HepG2 (cell line): Measurements from ENCODE around the gene PIGX. TPM values are rescaled to one million over a fixed set of nuclear protein-coding genes. Genes with fewer than 3 reads are reported as not detected.
A peak's percentile ranks its signal among the peaks of the same experiment; 100 is the strongest.

Experiments
- FIP1L1 ChIP-seq: fragments of 200-400 bp; formaldehyde crosslinking; IDR thresholded peaks from 2 replicates; pipeline ENCODE4 v1.6.1; 2018; ENCODE audit warnings: low read depth, mild to moderate bottlenecking, low read length, moderate library complexity, borderline replicate concordance; ENCODE audit not compliant: insufficient read depth
- HNRNPLL ChIP-seq: fragments of 200-400 bp; formaldehyde crosslinking; IDR thresholded peaks from 2 replicates; pipeline ENCODE4 v1.6.1; 2017; ENCODE audit warnings: mild to moderate bottlenecking, low read depth, low read length; ENCODE audit not compliant: poor library complexity, severe bottlenecking
- KLF15 ChIP-seq: sonication (generic); formaldehyde crosslinking; IDR thresholded peaks from 2 replicates; pipeline ENCODE4 v1.8.1; 2023; ENCODE audit warnings: borderline replicate concordance, mild to moderate bottlenecking, inconsistent platforms, missing genetic modification reagents, mixed read lengths
- MTF1 ChIP-seq: sonication (generic); formaldehyde crosslinking; IDR thresholded peaks from 2 replicates; pipeline ENCODE4 v1.5.0; 2020; ENCODE audit warnings: missing genetic modification reagents
- MZF1 ChIP-seq: sonication (generic); formaldehyde crosslinking; IDR thresholded peaks from 2 replicates; pipeline ENCODE4 v1.8.1; 2023; ENCODE audit warnings: mild to moderate bottlenecking, missing genetic modification reagents, borderline replicate concordance
- PITX1 ChIP-seq: sonication (generic); formaldehyde crosslinking; IDR thresholded peaks from 2 replicates; pipeline ENCODE4 v1.5.1; 2020; ENCODE audit warnings: mild to moderate bottlenecking, missing genetic modification reagents
- RBM22 ChIP-seq: fragments of 200-400 bp; formaldehyde crosslinking; optimal IDR thresholded peaks from 2 replicates; pipeline ENCODE3; 2017; ENCODE audit warnings: mild to moderate bottlenecking, low read length, moderate library complexity
- TEAD2 ChIP-seq: sonication (generic); formaldehyde crosslinking; IDR thresholded peaks from 2 replicates; pipeline ENCODE4 v1.9.0; 2021; ENCODE audit warnings: missing genetic modification reagents
- ZBTB44 ChIP-seq: sonication (generic); formaldehyde crosslinking; IDR thresholded peaks from 2 replicates; pipeline ENCODE4 v1.4.0; 2020; ENCODE audit warnings: missing genetic modification reagents
- ZMYM4 ChIP-seq: sonication (generic); formaldehyde crosslinking; IDR thresholded peaks from 2 replicates; pipeline ENCODE4 v1.8.1; 2023; ENCODE audit warnings: mild to moderate bottlenecking, missing genetic modification reagents
- ZNF121 ChIP-seq: sonication (generic); formaldehyde crosslinking; IDR thresholded peaks from 2 replicates; pipeline ENCODE4 v1.5.0; 2020; ENCODE audit warnings: mild to moderate bottlenecking, missing genetic modification reagents
- ZNF253 ChIP-seq: sonication (generic); formaldehyde crosslinking; IDR thresholded peaks from 2 replicates; pipeline ENCODE4 v1.8.0; 2022; ENCODE audit warnings: mild to moderate bottlenecking, missing genetic modification reagents, borderline replicate concordance
- ZNF546 ChIP-seq: sonication (generic); formaldehyde crosslinking; conservative IDR thresholded peaks from 2 replicates; pipeline ENCODE4 v1.8.1; 2023; ENCODE audit warnings: mild to moderate bottlenecking, missing genetic modification reagents
- ZNF703 ChIP-seq: sonication (generic); formaldehyde crosslinking; IDR thresholded peaks from 2 replicates; pipeline ENCODE4 v1.5.1; 2020; ENCODE audit warnings: missing genetic modification reagents, mild to moderate bottlenecking, moderate library complexity, borderline replicate concordance
- polyA plus RNA-seq, 8 experiments: library from polyadenylated mRNA; depleted of rRNA in 3 of 8; stranded (reverse) in 7 of 8; unstranded in 1 of 8; fragments of >200 nt; fragmentation: Illumina TruSeq in 4 of 8; extraction: Trizol in 4 of 8; gene quantifications; 2 replicates each; pipeline versions ENCODE4 v1.2.1 to v1.2.3, GENCODE V29; 2011 to 2016; ENCODE audit warnings: low read depth in 4 of 8, missing spikeins in 1 of 8, mixed read lengths in 1 of 8; ENCODE audit not compliant: insufficient read depth in 1 of 8
- total RNA-seq, 5 experiments: library from RNA; depleted of rRNA; stranded (reverse); fragments of >200 nt; fragmentation: Illumina TruSeq; extraction: Trizol; gene quantifications; 2 replicates each; pipeline ENCODE4 v1.2.3, GENCODE V29; 2016; ENCODE audit warnings: low read depth in 1 of 5
- TF ChIP-seq, protein P1 (sequence below): sonication (generic); formaldehyde crosslinking; IDR thresholded peaks from 2 replicates; pipeline ENCODE4 v1.4.0; 2020; ENCODE audit warnings: missing genetic modification reagents, borderline replicate concordance
- TF ChIP-seq, protein P2 (sequence below): sonication (generic); formaldehyde crosslinking; conservative IDR thresholded peaks from 2 replicates; pipeline ENCODE4 v1.4.0; 2020; ENCODE audit warnings: mild to moderate bottlenecking, missing genetic modification reagents, moderate library complexity
- TF ChIP-seq, protein P3 (sequence below): sonication (generic); formaldehyde crosslinking; IDR thresholded peaks from 2 replicates; pipeline ENCODE4 v1.5.0; 2020; ENCODE audit warnings: mild to moderate bottlenecking, missing genetic modification reagents
- TF ChIP-seq, protein P4 (sequence below): sonication (generic); formaldehyde crosslinking; IDR thresholded peaks from 2 replicates; pipeline ENCODE4 v1.4.0; 2020; ENCODE audit warnings: missing genetic modification reagents

PIGX gene
- total and polyA plus RNA-seq, 2 of the 13 experiments (the other 11 are each of a cell fraction or from before 2014, with no cell fraction given) = 13.2 to 21.3 TPM

DNA sequence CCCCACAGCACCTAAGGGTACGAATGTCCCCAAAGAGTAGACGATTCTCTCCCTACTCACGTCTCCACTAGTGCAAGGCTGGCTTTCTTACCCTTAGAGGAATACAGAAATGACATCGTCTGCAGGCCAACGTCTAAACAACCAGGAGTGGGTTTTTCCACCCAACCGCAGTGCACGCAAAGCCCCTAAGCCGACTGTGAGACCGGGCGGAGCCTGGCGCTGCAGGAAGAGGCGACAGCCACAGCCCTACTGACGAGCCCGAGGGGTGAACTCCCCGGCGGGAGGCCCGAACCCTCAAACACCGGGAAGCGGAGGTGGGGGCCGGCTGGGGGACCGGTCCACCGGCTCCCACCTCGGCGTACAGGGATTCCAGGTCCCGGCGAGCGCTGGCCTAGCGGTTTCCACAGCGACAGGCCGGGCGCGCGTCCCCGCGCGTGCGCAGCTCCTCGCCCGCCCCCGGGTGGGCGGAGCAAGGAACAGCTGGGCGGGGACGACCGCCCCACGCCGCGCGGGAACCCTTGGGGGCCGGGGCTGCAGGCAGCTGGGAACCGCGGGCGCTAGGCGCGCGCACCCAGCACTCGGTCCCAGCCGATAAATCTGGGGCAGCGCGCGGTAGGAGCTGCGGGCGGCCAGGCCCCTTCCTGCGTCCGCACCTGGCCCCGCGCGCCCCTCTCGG lies at the start of gene PIGX, which contains the start of gene CEP19 (continued):
- TF ChIP-seq, protein P1, sequence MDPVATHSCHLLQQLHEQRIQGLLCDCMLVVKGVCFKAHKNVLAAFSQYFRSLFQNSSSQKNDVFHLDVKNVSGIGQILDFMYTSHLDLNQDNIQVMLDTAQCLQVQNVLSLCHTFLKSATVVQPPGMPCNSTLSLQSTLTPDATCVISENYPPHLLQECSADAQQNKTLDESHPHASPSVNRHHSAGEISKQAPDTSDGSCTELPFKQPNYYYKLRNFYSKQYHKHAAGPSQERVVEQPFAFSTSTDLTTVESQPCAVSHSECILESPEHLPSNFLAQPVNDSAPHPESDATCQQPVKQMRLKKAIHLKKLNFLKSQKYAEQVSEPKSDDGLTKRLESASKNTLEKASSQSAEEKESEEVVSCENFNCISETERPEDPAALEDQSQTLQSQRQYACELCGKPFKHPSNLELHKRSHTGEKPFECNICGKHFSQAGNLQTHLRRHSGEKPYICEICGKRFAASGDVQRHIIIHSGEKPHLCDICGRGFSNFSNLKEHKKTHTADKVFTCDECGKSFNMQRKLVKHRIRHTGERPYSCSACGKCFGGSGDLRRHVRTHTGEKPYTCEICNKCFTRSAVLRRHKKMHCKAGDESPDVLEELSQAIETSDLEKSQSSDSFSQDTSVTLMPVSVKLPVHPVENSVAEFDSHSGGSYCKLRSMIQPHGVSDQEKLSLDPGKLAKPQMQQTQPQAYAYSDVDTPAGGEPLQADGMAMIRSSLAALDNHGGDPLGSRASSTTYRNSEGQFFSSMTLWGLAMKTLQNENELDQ (CRISPR knock-in tag) = no peak
- TF ChIP-seq FIP1L1 = no peak
- TF ChIP-seq, protein P2, sequence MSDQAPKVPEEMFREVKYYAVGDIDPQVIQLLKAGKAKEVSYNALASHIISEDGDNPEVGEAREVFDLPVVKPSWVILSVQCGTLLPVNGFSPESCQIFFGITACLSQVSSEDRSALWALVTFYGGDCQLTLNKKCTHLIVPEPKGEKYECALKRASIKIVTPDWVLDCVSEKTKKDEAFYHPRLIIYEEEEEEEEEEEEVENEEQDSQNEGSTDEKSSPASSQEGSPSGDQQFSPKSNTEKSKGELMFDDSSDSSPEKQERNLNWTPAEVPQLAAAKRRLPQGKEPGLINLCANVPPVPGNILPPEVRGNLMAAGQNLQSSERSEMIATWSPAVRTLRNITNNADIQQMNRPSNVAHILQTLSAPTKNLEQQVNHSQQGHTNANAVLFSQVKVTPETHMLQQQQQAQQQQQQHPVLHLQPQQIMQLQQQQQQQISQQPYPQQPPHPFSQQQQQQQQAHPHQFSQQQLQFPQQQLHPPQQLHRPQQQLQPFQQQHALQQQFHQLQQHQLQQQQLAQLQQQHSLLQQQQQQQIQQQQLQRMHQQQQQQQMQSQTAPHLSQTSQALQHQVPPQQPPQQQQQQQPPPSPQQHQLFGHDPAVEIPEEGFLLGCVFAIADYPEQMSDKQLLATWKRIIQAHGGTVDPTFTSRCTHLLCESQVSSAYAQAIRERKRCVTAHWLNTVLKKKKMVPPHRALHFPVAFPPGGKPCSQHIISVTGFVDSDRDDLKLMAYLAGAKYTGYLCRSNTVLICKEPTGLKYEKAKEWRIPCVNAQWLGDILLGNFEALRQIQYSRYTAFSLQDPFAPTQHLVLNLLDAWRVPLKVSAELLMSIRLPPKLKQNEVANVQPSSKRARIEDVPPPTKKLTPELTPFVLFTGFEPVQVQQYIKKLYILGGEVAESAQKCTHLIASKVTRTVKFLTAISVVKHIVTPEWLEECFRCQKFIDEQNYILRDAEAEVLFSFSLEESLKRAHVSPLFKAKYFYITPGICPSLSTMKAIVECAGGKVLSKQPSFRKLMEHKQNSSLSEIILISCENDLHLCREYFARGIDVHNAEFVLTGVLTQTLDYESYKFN (CRISPR knock-in tag) = 0 out of 2 replicates have a peak, but pooled peaks have one; percentile 6
- TF ChIP-seq HNRNPLL = peak; percentile 97
- no peak for TF ChIP-seq KLF15
- TF ChIP-seq ZMYM4 (CRISPR knock-in tag) = 0 out of 2 replicates have a peak, but pooled peaks have one; percentile 5
- no peak for TF ChIP-seq ZNF546 (CRISPR knock-in tag)
- TF ChIP-seq ZBTB44 (CRISPR knock-in tag) = no peak
- TF ChIP-seq, protein P3, sequence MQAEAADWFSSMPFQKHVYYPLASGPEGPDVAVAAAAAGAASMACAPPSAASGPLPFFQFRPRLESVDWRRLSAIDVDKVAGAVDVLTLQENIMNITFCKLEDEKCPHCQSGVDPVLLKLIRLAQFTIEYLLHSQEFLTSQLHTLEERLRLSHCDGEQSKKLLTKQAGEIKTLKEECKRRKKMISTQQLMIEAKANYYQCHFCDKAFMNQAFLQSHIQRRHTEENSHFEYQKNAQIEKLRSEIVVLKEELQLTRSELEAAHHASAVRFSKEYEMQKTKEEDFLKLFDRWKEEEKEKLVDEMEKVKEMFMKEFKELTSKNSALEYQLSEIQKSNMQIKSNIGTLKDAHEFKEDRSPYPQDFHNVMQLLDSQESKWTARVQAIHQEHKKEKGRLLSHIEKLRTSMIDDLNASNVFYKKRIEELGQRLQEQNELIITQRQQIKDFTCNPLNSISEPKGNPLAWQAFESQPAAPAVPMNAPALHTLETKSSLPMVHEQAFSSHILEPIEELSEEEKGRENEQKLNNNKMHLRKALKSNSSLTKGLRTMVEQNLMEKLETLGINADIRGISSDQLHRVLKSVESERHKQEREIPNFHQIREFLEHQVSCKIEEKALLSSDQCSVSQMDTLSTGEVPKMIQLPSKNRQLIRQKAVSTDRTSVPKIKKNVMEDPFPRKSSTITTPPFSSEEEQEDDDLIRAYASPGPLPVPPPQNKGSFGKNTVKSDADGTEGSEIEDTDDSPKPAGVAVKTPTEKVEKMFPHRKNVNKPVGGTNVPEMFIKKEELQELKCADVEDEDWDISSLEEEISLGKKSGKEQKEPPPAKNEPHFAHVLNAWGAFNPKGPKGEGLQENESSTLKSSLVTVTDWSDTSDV (CRISPR knock-in tag) = no peak
- TF ChIP-seq MTF1 (CRISPR knock-in tag) = no peak
- no peak for TF ChIP-seq ZNF703
- TF ChIP-seq TEAD2 (CRISPR knock-in tag) = no peak
- TF ChIP-seq ZNF121 = no peak; the same call in 1 of the 2 replicates
- TF ChIP-seq ZNF253 (CRISPR knock-in tag) = no peak
- no peak for TF ChIP-seq MZF1 (CRISPR knock-in tag)
- TF ChIP-seq, protein P4, sequence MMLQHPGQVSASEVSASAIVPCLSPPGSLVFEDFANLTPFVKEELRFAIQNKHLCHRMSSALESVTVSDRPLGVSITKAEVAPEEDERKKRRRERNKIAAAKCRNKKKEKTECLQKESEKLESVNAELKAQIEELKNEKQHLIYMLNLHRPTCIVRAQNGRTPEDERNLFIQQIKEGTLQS (CRISPR knock-in tag) = 0 out of 2 replicates have a peak, but pooled peaks have one; percentile 7
- 0 out of 2 replicates have a peak, but pooled peaks have one; percentile 54 for TF ChIP-seq PITX1 (CRISPR knock-in tag)
- no peak for TF ChIP-seq RBM22
